GM21390 (cell line): ENCODE data around the gene PLBD2.
"Not testable (repeated sequence)": the region's sequence is repeated elsewhere in the genome, so short reads cannot be mapped to it uniquely, and the experiment has no call there.

Experiments
- ATAC-seq: cut with Tn5 transposase; IDR thresholded peaks from one replicate; pipeline ENCODE4 v1.9.1; 2021; ENCODE audit not compliant: unreplicated experiment

The PLBD2 gene

GRCh38 chr12:113333877-113334785 lies 24.3 kb upstream of the PLBD2 start:
- ATAC-seq: peak; percentile 18

GRCh38 chr12:113334786-113335539 lies 23.4 kb upstream of the PLBD2 start, which contains the start of gene SLC8B1:
Gene SLC8B1 (minus strand): TSS chr12:113335109. CDS start chr12:113332878, 2,231 bp downstream.
- ATAC-seq: peak; percentile 96

GRCh38 chr12:113339540-113339939 lies 18.8 kb upstream of the PLBD2 start:
- no peak for ATAC-seq

GRCh38 chr12:113340061-113340460 lies 18.3 kb upstream of the PLBD2 start:
- no peak for ATAC-seq

GRCh38 chr12:113341535-113341934 lies 16.9 kb upstream of the PLBD2 start:
- ATAC-seq: no peak

- no peak for ATAC-seq
Observed at GRCh38 chr12:113345318-113345717, 13.1 kb upstream of the PLBD2 start.

- ATAC-seq: no peak
Observed at GRCh38 chr12:113346353-113346752, 12.0 kb upstream of the PLBD2 start.

GRCh38 chr12:113347107-113347506 lies 11.3 kb upstream of the PLBD2 start:
- no peak for ATAC-seq

GRCh38 chr12:113347892-113348291 lies 10.5 kb upstream of the PLBD2 start:
- no peak for ATAC-seq

- no peak for ATAC-seq
Observed at GRCh38 chr12:113348849-113349536, 9.4 kb upstream of the PLBD2 start.

- ATAC-seq: no peak
Observed at GRCh38 chr12:113351089-113351488, 7.3 kb upstream of the PLBD2 start.

- not testable (repeated sequence) for ATAC-seq
Observed at GRCh38 chr12:113354192-113354591, 4.2 kb upstream of the PLBD2 start.

- ATAC-seq: no peak
Observed at GRCh38 chr12:113359133-113359938, 949 bp downstream of the PLBD2 start.

GRCh38 chr12:113359939-113360748 lies 1.8 kb downstream of the PLBD2 start:
- ATAC-seq: no peak

- ATAC-seq: no peak
Observed at GRCh38 chr12:113361574-113362370, 3.4 kb downstream of the PLBD2 start.

GRCh38 chr12:113364698-113365097 lies 6.3 kb downstream of the PLBD2 start:
- no peak for ATAC-seq

GRCh38 chr12:113365639-113366395 lies 7.4 kb downstream of the PLBD2 start:
- no peak for ATAC-seq

GRCh38 chr12:113366827-113367226 lies 8.4 kb downstream of the PLBD2 start:
- no peak for ATAC-seq
